Measurements from ENCODE around the gene MAB21L2. TPM values are rescaled to one million over a fixed set of nuclear protein-coding genes. Genes with fewer than 3 reads are reported as not detected.
"Not testable (repeated sequence)": the region's sequence is repeated elsewhere in the genome, so short reads cannot be mapped to it uniquely, and the experiment has no call there.

MAB21L2 gene
- polyA plus RNA-seq (2013, experiment 1 of 2; ENCODE audit: insufficient read length), result not detected
- polyA plus RNA-seq (2013, experiment 2 of 2; ENCODE audit: insufficient read length), result not detected

- no peak for DNase-seq
Measured at GRCh38 chr4:150582146-150582872, at the start of gene MAB21L2. Gene MAB21L2, plus strand, starts transcription at chr4:150582151. Its CDS starts 879 bp downstream, at chr4:150583030.

- DNase-seq, result no peak
Measured at GRCh38 chr4:150533673-150534072, 48.3 kb upstream of the MAB21L2 start.

GRCh38 chr4:150534818-150535217 is 47.1 kb upstream of the MAB21L2 start:
- DNase-seq, result no peak

GRCh38 chr4:150537911-150538310 is 44.0 kb upstream of the MAB21L2 start:
- DNase-seq, result not testable (repeated sequence)

- DNase-seq, result no peak
Measured at GRCh38 chr4:150540536-150540935, 41.4 kb upstream of the MAB21L2 start.

- DNase-seq, result no peak
Measured at GRCh38 chr4:150540959-150541360, 41.0 kb upstream of the MAB21L2 start.

GRCh38 chr4:150541681-150542080 is 40.3 kb upstream of the MAB21L2 start:
- no peak for DNase-seq

GRCh38 chr4:150543042-150543441 is 38.9 kb upstream of the MAB21L2 start:
- no peak for DNase-seq

- DNase-seq, result no peak
Measured at GRCh38 chr4:150546286-150546685, 35.7 kb upstream of the MAB21L2 start.

GRCh38 chr4:150547154-150547838 is 34.7 kb upstream of the MAB21L2 start:
- no peak for DNase-seq

- DNase-seq, result not testable (repeated sequence)
Measured at GRCh38 chr4:150557811-150558210, 24.1 kb upstream of the MAB21L2 start.

GRCh38 chr4:150561143-150561737 is 20.7 kb upstream of the MAB21L2 start:
- no peak for DNase-seq

- no peak for DNase-seq
Measured at GRCh38 chr4:150562250-150562649, 19.7 kb upstream of the MAB21L2 start.

GRCh38 chr4:150562751-150563150 is 19.2 kb upstream of the MAB21L2 start:
- no peak for DNase-seq

- not testable (repeated sequence) for DNase-seq
Measured at GRCh38 chr4:150564967-150565366, 17.0 kb upstream of the MAB21L2 start.

- DNase-seq, result no peak
Measured at GRCh38 chr4:150567070-150567469, 14.9 kb upstream of the MAB21L2 start.

GRCh38 chr4:150569384-150569987 is 12.5 kb upstream of the MAB21L2 start:
- DNase-seq, result no peak

- DNase-seq, result no peak
Measured at GRCh38 chr4:150569998-150570535, 11.9 kb upstream of the MAB21L2 start.

GRCh38 chr4:150570862-150571261 is 11.1 kb upstream of the MAB21L2 start:
- DNase-seq, result no peak

GRCh38 chr4:150572704-150573504 is 9.0 kb upstream of the MAB21L2 start:
- no peak for DNase-seq

- peak; percentile 52 for DNase-seq
Measured at GRCh38 chr4:150573534-150573933, 8.4 kb upstream of the MAB21L2 start.

- no peak for DNase-seq
Measured at GRCh38 chr4:150574678-150575077, 7.3 kb upstream of the MAB21L2 start.

All from fibroblast of skin of back (primary cell).